HG03571 (cell line): ENCODE measurements around the gene LSM6.

ENCODE experiments used
- ATAC-seq: cut with Tn5 transposase; IDR thresholded peaks from one replicate; pipeline ENCODE4 v1.9.1; 2021; ENCODE audit not compliant: unreplicated experiment

Gene LSM6

DNA sequence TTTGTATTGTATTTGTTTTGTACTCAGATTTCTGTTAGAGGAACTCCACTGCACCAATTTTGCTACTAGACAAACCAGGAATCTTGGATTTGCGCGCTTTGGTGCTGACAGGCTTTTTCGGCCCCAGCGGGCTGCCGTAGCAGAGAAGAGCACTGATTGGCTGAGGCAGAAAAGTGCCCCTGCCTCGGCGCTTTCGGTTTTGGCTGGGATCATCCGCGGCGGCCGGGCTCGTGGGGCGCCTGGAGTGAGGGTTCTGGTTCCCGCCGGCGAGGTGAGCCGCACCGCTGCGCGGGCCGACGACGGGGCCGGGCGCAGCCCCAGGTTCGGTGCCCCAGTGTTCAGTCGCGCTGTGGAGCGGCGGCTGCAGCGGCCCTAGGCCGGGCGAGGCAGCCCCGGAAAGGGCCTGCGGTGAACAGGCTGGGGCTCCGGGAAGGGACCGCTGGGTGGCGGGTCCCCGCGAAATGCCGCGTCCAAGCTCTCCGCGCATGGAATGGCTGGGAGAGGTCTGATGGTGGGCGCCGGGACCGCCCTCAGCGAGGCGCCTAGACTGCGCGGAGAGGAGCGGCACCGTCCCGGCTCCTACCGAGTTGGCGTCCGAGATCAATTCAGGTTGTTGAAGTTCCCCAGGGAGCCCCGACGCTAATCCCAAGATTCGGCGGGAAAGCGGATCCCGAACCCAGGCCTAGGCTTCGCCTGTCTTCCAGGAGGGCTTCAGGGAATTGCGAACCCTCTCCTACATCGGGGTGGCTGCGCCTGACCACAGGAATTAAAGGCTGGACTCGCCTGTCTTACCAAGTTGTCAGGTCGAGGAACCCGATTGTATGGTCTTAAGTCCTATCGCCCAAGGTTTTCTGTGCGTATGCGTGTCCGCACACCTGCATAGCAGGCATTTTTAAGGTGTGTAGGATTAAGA lies at the start of gene LSM6:
Gene LSM6, plus strand, starts transcription at position 178 of the 913 bp plus-strand sequence. CDS start 7,204 bp downstream, outside the sequence.
- ATAC-seq = peak; percentile 91

- ATAC-seq = peak; percentile 97
These were observed 43.1 kb upstream of the LSM6 start for GRCh38 chr4:146132445-146132844.

DNA sequence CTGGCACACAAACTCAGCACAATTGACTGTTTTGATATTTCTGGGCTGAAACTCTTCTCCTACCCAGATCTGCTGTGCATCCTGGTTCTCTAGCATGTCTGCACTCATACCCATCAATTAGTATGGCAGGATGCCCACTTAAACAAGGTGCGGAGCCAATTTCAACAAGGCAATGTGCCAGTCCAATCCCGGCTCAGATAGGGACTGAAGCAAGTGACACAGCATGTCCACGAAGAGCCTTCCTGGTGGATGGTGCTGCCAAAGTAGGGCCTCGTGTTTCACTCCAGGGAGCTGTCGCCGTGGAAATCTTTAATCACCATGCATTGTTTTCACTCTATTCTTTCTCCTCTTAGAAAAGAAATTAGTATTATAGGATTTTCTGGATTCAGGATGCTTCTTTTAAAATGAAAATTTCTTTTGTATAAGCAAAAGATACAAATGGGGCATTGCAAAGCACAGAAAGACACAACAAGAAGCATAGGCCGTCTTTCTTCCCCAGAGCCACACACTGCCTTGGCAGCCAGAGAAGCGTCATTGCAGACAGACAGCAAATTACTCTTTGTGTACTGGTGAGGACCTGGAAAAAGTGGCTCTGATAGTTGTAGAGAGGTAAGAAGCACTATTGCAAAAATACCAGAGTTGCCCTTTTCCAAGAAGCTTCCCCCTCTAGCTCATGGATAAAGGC lies 40.6 kb upstream of the LSM6 start:
- ATAC-seq = no peak

DNA sequence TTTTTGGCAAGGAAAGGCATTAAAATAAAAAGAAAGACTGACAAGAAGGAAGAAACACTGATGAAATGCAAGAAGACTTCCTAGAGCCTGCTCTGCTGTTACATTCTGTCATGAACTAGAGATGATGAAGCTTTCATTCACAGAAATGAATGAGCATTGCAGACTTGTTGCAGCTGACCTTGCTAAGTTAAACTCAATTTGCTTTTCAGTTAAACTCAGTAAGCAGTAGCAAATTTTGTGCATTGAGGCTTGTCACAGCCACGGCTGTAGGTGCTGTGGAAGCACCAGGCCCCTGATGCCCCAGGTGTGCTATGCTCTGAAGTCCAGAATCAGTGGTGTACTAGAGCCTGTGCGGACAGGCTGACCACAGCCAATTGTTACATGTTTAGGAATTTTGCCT lies 39.6 kb upstream of the LSM6 start:
- ATAC-seq = no peak

DNA sequence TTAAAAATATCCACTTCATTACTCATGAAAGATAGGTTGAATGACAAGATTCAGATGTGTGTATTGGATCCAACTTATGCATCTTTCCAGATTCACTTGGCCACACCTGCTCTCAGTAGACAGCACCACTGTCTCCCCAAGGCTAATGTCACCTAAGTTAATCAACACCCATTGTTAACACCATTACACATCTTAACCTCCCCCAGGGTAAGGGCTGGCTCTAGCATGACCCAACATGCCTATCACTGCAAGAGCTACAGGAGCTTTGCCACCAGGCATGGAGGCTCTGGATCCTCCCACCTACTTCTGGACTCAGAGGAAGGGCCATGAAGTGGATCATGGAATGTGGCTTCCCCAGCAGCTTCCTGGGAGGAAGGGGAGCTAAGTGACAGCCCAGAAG lies 32.8 kb upstream of the LSM6 start:
- no peak for ATAC-seq

- ATAC-seq = no peak
These were observed 31.6 kb upstream of the LSM6 start for GRCh38 chr4:146143888-146144287.

GRCh38 chr4:146146918-146147317 lies 28.6 kb upstream of the LSM6 start:
- ATAC-seq = no peak

DNA sequence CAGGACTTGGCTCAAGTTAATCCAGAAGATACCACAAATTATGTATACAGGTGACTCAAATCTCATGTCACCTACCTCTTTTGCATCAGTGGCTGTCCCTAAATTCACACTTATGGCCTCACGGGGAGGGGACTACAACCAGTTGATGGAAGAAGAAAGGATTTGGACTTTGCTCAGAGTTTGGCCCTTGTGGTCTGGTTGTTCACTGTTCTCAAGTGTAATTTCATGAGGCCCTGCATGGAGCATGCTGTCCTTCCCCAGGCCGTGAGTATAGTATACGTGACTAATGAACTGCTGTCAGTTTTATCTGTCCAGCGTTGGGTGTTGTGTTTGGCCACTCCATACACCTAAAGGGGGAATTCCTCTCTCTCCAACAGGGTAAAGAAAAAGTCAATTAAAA lies 27.5 kb upstream of the LSM6 start:
- ATAC-seq = no peak

- no peak for ATAC-seq
These were observed 21.5 kb upstream of the LSM6 start for GRCh38 chr4:146154057-146154456.

DNA sequence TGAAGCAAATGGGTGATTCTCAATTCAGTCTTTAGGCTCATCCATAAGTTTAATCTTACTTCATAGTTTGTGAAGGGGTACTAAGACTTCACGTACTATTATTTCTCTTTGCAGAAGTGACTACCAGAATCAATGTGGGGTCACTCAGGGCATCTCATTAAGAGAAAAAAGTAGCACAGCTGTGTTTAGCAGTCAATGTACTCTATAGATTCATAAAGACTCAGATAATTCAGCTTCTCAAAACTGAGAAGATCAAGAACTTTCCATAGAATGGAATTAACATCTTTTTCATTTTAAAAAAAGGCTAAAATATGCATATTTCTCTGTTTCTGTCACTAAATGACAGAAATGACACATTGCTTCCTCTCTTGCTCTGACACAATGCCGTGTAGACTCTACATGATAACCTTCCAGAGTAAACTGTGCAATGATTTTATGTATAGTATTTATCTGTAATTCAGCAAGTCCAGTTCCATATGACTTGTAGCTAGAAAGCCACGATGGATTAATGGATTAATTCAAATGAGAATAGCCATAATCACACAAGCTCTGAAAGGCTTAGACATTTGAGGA lies 20.3 kb upstream of the LSM6 start:
- no peak for ATAC-seq

DNA sequence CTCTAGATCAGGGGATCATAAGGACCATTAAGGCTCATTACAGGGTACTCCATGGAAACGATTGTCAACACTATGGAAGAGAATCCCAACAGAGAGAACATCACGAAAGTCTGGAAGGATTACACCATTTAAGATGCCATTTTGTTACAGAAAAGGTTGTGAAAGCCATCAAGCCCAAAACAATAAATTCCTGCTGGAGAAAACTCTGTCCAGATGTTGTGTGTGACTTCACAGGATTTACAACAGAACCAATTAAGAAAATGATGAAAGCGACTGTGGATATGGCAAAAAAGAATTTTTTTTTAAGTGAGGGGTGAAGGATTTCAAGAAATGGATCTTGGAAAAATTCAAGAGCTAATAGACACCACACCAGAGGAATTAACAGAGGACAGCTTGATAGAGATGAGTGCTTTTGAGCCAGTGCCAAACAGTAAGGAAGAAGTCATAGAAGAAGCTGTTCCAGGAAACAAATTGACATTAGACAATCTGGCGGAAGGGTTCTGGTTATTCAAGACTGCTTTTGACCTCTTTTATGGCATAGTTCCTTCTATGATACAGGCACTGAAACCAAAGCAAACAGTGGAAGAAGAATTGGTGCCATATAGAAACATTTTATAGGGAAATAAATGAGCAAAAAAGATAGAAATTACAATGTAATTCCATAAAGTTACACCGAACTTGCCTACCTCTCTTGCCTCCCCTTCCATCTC lies 17.3 kb upstream of the LSM6 start:
- no peak for ATAC-seq

GRCh38 chr4:146159384-146160058 lies 16.0 kb upstream of the LSM6 start:
- peak; percentile 72 for ATAC-seq

DNA sequence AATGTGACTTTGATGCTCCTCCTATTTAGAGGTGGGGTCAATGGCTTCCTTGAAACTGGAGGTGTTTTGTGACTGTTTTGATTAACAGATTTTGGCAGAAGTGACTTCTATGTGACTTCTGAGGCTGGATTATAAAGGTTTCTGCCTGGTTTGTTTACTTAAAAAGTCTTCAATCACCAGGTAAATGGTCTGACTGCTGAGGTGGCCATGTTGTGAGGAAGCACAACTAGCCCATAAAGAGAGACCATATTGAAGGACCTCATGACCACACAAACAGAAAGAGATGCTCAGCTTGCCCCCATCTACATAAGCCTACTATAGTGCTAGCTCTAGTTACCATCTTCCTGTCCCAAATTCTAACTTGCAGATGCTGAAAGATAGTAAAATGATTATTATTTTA lies 14.3 kb upstream of the LSM6 start:
- ATAC-seq = no peak

GRCh38 chr4:146165221-146165620 lies 10.3 kb upstream of the LSM6 start:
- ATAC-seq = no peak

DNA sequence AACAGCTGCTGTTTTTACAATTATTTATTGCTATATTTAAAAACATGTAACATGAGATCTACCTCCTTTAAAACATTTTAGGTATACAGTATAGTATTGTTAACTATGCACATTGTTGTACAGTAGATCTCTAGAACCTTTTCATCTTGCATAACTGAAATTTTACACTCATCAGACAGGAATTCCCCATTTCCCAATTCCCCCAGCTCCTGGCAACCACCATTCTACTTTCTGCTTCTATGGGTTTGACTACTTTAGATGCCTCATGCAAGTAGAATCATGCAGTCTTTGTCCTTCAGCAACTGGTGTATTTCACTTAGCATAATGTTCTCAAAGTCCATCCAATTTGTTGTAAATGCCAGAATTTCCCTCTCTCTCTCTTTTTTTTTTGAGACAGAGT lies 9.7 kb upstream of the LSM6 start:
- ATAC-seq = no peak

GRCh38 chr4:146170149-146170548 lies 5.4 kb upstream of the LSM6 start:
- ATAC-seq = no peak

GRCh38 chr4:146176891-146177290 lies 1.4 kb downstream of the LSM6 start:
- ATAC-seq = no peak

DNA sequence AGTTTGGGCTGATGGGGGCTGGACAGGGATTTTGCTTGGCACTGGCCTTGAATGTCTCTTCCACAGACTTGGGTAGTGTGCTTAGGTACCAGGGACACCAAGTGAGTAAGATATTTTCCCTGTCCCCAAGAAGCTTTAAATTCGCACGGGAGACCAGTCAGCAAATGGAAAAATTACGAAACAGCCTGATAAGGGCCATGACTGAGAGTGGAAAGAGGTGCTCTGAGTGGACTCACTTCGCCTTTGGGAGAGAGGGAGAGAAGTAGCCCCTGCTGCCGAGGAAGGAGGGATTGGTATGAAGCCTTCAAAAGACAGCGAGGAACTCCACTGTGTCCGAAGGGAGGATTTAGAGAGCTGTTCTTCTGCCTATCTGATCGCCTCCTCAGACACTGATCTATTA lies 2.6 kb downstream of the LSM6 start:
- no peak for ATAC-seq

GRCh38 chr4:146179784-146180370 lies 4.4 kb downstream of the LSM6 start:
- ATAC-seq = no peak

DNA sequence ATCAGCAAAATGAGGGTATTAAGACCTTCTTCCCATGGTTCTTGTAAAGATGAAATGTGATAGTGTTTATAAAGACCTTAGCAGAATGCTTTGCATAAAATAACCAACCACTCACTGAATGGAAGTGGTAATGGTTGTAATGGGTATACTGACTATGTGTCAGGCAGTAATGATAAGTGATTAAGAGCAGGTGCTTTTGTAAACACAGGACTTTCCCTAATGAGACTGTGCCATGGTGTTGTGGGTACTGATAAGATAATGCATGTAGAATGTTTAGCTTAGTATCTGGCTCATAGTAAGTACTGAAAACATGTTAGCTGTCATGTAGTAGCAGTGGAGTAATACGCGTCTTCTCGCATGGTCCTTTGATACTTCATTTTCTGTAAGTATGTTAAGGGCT lies 6.9 kb downstream of the LSM6 start:
- no peak for ATAC-seq
